ENCODE results near the gene KRTAP5-7.

The KRTAP5-7 gene

GRCh38 chr11:71502871-71503435 lies 24.1 kb upstream of the KRTAP5-7 start:
- Histone ChIP-seq H3K27me3 (ENCODE audit: low read depth) (no peaks in the 10 kb centered on the region), H3K4me3 (no peak overlapping the region), H3K9me3 (no peaks in the 10 kb centered on the region), H3K4me1 (no peaks in the 10 kb centered on the region), H3K36me3 (replicated peaks) (peaks cover 4% of the 10 kb centered on the region)
- in situ Hi-C loops (cut with MboI; ENCODE audit: low sequenced_read_pairs), result no loop called here
- no peak for DNase-seq (ENCODE audit: low spot score in 2 of 2)

- H3K36me3 ChIP-seq (replicated peaks), result no peaks in the 10 kb centered on the region; the same call in 1 of the 2 replicates
- DNase-seq (ENCODE audit: low spot score in 2 of 2), result no peak
These were observed 22.5 kb upstream of the KRTAP5-7 start for GRCh38 chr11:71504531-71504930.

GRCh38 chr11:71505001-71505400 lies 22.1 kb upstream of the KRTAP5-7 start:
- in situ Hi-C loops (cut with MboI; ENCODE audit: low sequenced_read_pairs), result no loop called here
- Histone ChIP-seq H3K9me3 (no peaks in the 10 kb centered on the region), H3K4me3 (no peak overlapping the region), H3K36me3 (replicated peaks) (no peaks in the 10 kb centered on the region; the same call in 1 of the 2 replicates), H3K4me1 (no peaks in the 10 kb centered on the region), H3K27me3 (ENCODE audit: low read depth) (no peaks in the 10 kb centered on the region)
- no peak for DNase-seq (ENCODE audit: low spot score in 2 of 2)

More at GRCh38 chr11:71504531-71504930, 22.5 kb upstream of the KRTAP5-7 start:
- in situ Hi-C loops (cut with MboI; ENCODE audit: low sequenced_read_pairs), result no loop called here
- no peaks in the 10 kb centered on the region for H3K4me1 ChIP-seq
- H3K4me3 ChIP-seq, result no peak overlapping the region
- no peaks in the 10 kb centered on the region for H3K27me3 ChIP-seq (ENCODE audit: low read depth)
- H3K9me3 ChIP-seq, result no peaks in the 10 kb centered on the region

GRCh38 chr11:71505781-71506180 lies 21.3 kb upstream of the KRTAP5-7 start:
- H3K36me3 ChIP-seq (replicated peaks), result no peaks in the 10 kb centered on the region
- in situ Hi-C loops (cut with MboI; ENCODE audit: low sequenced_read_pairs), result no loop called here
- no peak overlapping the region for H3K4me3 ChIP-seq
- DNase-seq (ENCODE audit: low spot score in 2 of 2), result no peak
- no peaks in the 10 kb centered on the region for H3K4me1 ChIP-seq
- no peaks in the 10 kb centered on the region for H3K27me3 ChIP-seq (ENCODE audit: low read depth)
- H3K9me3 ChIP-seq, result no peaks in the 10 kb centered on the region

GRCh38 chr11:71507102-71507501 lies 20.0 kb upstream of the KRTAP5-7 start:
- no peak for DNase-seq (ENCODE audit: low spot score in 2 of 2)
- no peaks in the 10 kb centered on the region for H3K36me3 ChIP-seq (replicated peaks)
- no peaks in the 10 kb centered on the region for H3K4me1 ChIP-seq
- no peaks in the 10 kb centered on the region for H3K9me3 ChIP-seq
- H3K4me3 ChIP-seq, result no peak overlapping the region
- H3K27me3 ChIP-seq (ENCODE audit: low read depth), result no peaks in the 10 kb centered on the region
- in situ Hi-C loops (cut with MboI; ENCODE audit: low sequenced_read_pairs), result no loop called here

- in situ Hi-C loops (cut with MboI; ENCODE audit: low sequenced_read_pairs), result no loop called here
- Histone ChIP-seq H3K4me3 (no peak overlapping the region), H3K36me3 (replicated peaks) (no peaks in the 10 kb centered on the region), H3K9me3 (no peaks in the 10 kb centered on the region), H3K27me3 (ENCODE audit: low read depth) (no peaks in the 10 kb centered on the region), H3K4me1 (no peaks in the 10 kb centered on the region)
- no peak for DNase-seq (ENCODE audit: low spot score in 2 of 2)
These were observed 8.3 kb upstream of the KRTAP5-7 start for GRCh38 chr11:71518506-71519471.

GRCh38 chr11:71519546-71519945 lies 7.5 kb upstream of the KRTAP5-7 start:
- no peaks in the 10 kb centered on the region for H3K27me3 ChIP-seq (ENCODE audit: low read depth)
- in situ Hi-C loops (cut with MboI; ENCODE audit: low sequenced_read_pairs), result no loop called here
- no peak for DNase-seq (ENCODE audit: low spot score in 2 of 2)
- no peak overlapping the region for H3K4me3 ChIP-seq
- no peaks in the 10 kb centered on the region for H3K9me3 ChIP-seq
- H3K4me1 ChIP-seq, result no peaks in the 10 kb centered on the region
- H3K36me3 ChIP-seq (replicated peaks), result no peaks in the 10 kb centered on the region

- no peak overlapping the region for H3K4me3 ChIP-seq
- in situ Hi-C loops (cut with MboI; ENCODE audit: low sequenced_read_pairs), result no loop called here
- no peaks in the 10 kb centered on the region for H3K27me3 ChIP-seq (ENCODE audit: low read depth)
- no peaks in the 10 kb centered on the region for H3K4me1 ChIP-seq
- no peaks in the 10 kb centered on the region for H3K36me3 ChIP-seq (replicated peaks)
- H3K9me3 ChIP-seq, result no peaks in the 10 kb centered on the region
- no peak for DNase-seq (ENCODE audit: low spot score in 2 of 2)
These were observed 1.7 kb upstream of the KRTAP5-7 start for GRCh38 chr11:71525188-71525937.

- no peaks in the 10 kb centered on the region for H3K9me3 ChIP-seq
- no peaks in the 10 kb centered on the region for H3K4me1 ChIP-seq
- in situ Hi-C loops (cut with MboI; ENCODE audit: low sequenced_read_pairs), result no loop called here
These were observed 1.1 kb upstream of the KRTAP5-7 start for GRCh38 chr11:71525938-71526495.

GRCh38 chr11:71527576-71528210 lies 626 bp downstream of the KRTAP5-7 start:
- in situ Hi-C loops (cut with MboI; ENCODE audit: low sequenced_read_pairs), result no loop called here
- no peaks in the 10 kb centered on the region for H3K9me3 ChIP-seq
- no peaks in the 10 kb centered on the region for H3K4me1 ChIP-seq
- no peak for DNase-seq (ENCODE audit: low spot score in 2 of 2)
- no peak overlapping the region for H3K4me3 ChIP-seq
- H3K36me3 ChIP-seq (replicated peaks), result no peaks in the 10 kb centered on the region
- no peaks in the 10 kb centered on the region for H3K27me3 ChIP-seq (ENCODE audit: low read depth)

More at GRCh38 chr11:71525938-71526495, 1.1 kb upstream of the KRTAP5-7 start:
- H3K36me3 ChIP-seq (replicated peaks), result no peaks in the 10 kb centered on the region
- H3K27me3 ChIP-seq (ENCODE audit: low read depth), result no peaks in the 10 kb centered on the region
- no peak for DNase-seq (ENCODE audit: low spot score in 2 of 2)
- no peak overlapping the region for H3K4me3 ChIP-seq

GRCh38 chr11:71530602-71531001 lies 3.5 kb downstream of the KRTAP5-7 start:
- no peak overlapping the region for H3K4me3 ChIP-seq
- no peaks in the 10 kb centered on the region for H3K27me3 ChIP-seq (ENCODE audit: low read depth)
- H3K9me3 ChIP-seq, result no peaks in the 10 kb centered on the region
- in situ Hi-C loops (cut with MboI; ENCODE audit: low sequenced_read_pairs), result no loop called here
- H3K4me1 ChIP-seq, result no peaks in the 10 kb centered on the region
- no peak for DNase-seq (ENCODE audit: low spot score in 2 of 2)
- H3K36me3 ChIP-seq (replicated peaks), result no peaks in the 10 kb centered on the region

GRCh38 chr11:71532036-71532610 lies 5.1 kb downstream of the KRTAP5-7 start:
- no peak for DNase-seq (ENCODE audit: low spot score in 2 of 2)
- no peak overlapping the region for H3K4me3 ChIP-seq
- H3K36me3 ChIP-seq (replicated peaks), result no peaks in the 10 kb centered on the region
- H3K9me3 ChIP-seq, result no peaks in the 10 kb centered on the region
- no peaks in the 10 kb centered on the region for H3K27me3 ChIP-seq (ENCODE audit: low read depth)
- in situ Hi-C loops (cut with MboI; ENCODE audit: low sequenced_read_pairs), result no loop called here
- H3K4me1 ChIP-seq, result no peaks in the 10 kb centered on the region

Measured in HAP-1 (cell line).